ENCODE measurements around the gene GDPGP1. TPM values are rescaled to one million over a fixed set of nuclear protein-coding genes. Genes with fewer than 3 reads are reported as not detected.

The GDPGP1 gene
- total and polyA plus RNA-seq, 9 of the 15 experiments (the other 6 are each of a cell fraction or from before 2014, with no cell fraction given): 0.78 to 6.1 (median 2.8) TPM

- no peak for TF ChIP-seq REST (IDR thresholded peaks at IDR 0.05; ENCODE audit: borderline replicate concordance)
- TF ChIP-seq REST (CRISPR knock-in tag; IDR thresholded peaks at IDR 0.05; ENCODE audit: low read depth): no peak
- TF ChIP-seq KDM4B (IDR thresholded peaks at IDR 0.05; ENCODE audit: borderline replicate concordance in 2 of 2, low read depth in 1 of 2): no peak
- no peak for TF ChIP-seq CEBPB (tag; IDR thresholded peaks at IDR 0.05)
- TF ChIP-seq SRSF3 (IDR thresholded peaks at IDR 0.05; ENCODE audit: insufficient read depth, low read length): no peak
- peak; percentile 11 for TF ChIP-seq MEIS2 (IDR thresholded peaks at IDR 0.05; ENCODE audit: partially characterized antibody)
- TF ChIP-seq ETS1 (conservative IDR thresholded peaks at IDR 0.05; ENCODE audit: control insufficient read depth, low read depth, low read length): no peak
- TF ChIP-seq MAFK (IDR thresholded peaks at IDR 0.05; ENCODE audit: low read length): no peak
- TF ChIP-seq ETS2 (tag; IDR thresholded peaks at IDR 0.05; ENCODE audit: borderline replicate concordance, poor library complexity, severe bottlenecking): no peak
- TF ChIP-seq BCLAF1 (IDR thresholded peaks at IDR 0.05; ENCODE audit: borderline replicate concordance in 1 of 2, control insufficient read depth in 1 of 2, low read depth in 2 of 2, low read length in 1 of 2): no peak
- TF ChIP-seq POLR3G (IDR thresholded peaks at IDR 0.05; ENCODE audit: extremely low read depth, insufficient read length, insufficient replicate concordance): no peak
- no peak for TF ChIP-seq EGR1 (conservative IDR thresholded peaks at IDR 0.05)
- no peak for TF ChIP-seq GATAD2A (IDR thresholded peaks at IDR 0.05)
- TF ChIP-seq GATAD2B (IDR thresholded peaks at IDR 0.05; ENCODE audit: borderline replicate concordance): no peak
- TF ChIP-seq ARID1B (IDR thresholded peaks at IDR 0.05): peak; percentile 9; the same call in 1 of the 2 replicates
- peak; percentile 86 for TF ChIP-seq SMARCA5 (IDR thresholded peaks at IDR 0.05)
Measured at GRCh38 chr15:90248789-90249202, 14.8 kb downstream of the GDPGP1 start (continued).

All from K562 (cell line).